HEK293T (cell line): ENCODE results near the gene ZDHHC13.

Experiments
- BHLHE40 ChIP-seq: fragments of 450-650 bp; IDR thresholded peaks from 2 replicates; pipeline ENCODE4 v1.6.1; 2016; ENCODE audit warnings: mild to moderate bottlenecking, moderate library complexity, borderline replicate concordance
- FOXM1 ChIP-seq: fragments of 450-650 bp; IDR thresholded peaks from 2 replicates; pipeline ENCODE4 v1.6.1; 2017; ENCODE audit warnings: mild to moderate bottlenecking, borderline replicate concordance
- PKNOX1 ChIP-seq: fragments of 450-650 bp; IDR thresholded peaks from 2 replicates; pipeline ENCODE4 v1.6.1; 2016
- SP1 ChIP-seq: fragments of 450-650 bp; IDR thresholded peaks from 2 replicates; pipeline ENCODE4 v1.6.1; 2017

DNA sequence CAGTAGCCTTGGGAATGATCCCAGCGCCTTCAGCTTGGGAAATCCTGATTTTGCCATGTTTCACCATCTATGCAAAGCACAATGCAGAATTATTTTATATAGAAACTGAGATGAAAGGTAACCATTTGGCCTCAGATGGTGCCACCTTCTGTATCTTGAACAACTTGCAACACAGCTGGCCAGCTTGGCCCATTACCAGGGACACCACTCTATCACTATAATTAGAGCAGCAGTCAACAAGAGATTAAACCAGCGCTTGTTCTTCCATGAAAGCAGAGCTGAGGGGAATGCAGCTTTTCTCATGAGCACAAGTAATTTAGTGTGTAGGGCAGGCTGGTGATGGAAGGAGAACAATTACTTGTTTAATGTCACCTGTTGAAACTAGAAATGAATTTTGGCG is 6.7 kb upstream of the ZDHHC13 start:
- TF ChIP-seq SP1 (no peak), FOXM1 (no peak), PKNOX1 (no peak), BHLHE40 (no peak)
